HG02623 (cell line): ENCODE measurements around the gene KRT6B.

Source experiments
- ATAC-seq: cut with Tn5 transposase; IDR thresholded peaks from one replicate; pipeline ENCODE4 v1.9.1; 2021; ENCODE audit warnings: moderate library complexity; ENCODE audit not compliant: unreplicated experiment

The KRT6B gene

DNA sequence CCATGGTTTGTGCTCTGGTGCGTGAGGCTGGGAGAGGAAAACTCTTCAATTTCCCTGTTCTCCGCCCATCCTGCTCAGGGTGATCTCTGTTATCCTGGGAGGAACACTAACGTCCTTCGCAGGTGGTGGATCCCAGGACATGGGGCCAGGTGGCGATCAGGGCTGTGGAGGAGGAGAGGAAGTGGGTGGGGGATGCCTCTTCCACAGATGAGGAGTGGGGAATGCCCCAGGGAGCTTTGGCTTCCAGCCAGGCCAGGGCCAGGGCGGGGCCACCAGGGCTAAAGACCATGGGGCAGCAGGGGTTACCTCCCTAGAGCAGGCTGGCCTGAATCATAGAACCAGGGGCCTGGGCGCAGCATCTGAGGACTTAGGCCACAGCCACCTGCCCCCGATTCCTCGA is 14.4 kb downstream of the KRT6B start:
- ATAC-seq, result no peak

DNA sequence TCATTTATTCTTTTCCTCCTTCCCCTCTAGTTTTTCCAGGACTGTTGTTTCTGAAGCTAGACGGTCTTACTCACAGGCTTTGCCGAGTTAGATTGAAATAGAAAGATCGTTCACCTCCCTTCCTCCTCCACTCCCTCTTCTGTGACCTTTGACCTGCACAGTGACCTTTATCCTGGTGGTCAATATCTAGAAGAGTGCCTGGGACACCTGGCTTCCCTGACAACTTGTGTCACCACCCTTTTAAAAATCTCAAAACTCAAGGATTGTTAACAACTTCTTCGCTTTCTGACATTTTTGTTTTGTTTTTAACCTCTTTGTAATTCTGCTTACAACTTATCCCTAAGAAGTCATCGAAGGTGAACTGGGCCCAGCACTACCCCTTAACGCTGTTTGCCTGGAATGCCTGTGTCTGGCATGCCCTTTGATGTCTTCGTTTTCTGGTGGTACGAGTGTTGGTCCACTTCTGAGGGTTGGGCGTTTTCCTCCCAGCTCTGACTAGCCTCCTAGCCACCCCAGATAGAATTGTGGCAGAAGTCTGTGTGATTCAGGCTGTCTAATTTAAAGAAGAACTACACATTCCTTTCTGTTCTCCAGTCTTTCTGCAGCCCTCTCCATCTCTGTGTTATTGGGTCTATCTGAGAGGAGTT is 15.0 kb downstream of the KRT6B start:
- no peak for ATAC-seq

DNA sequence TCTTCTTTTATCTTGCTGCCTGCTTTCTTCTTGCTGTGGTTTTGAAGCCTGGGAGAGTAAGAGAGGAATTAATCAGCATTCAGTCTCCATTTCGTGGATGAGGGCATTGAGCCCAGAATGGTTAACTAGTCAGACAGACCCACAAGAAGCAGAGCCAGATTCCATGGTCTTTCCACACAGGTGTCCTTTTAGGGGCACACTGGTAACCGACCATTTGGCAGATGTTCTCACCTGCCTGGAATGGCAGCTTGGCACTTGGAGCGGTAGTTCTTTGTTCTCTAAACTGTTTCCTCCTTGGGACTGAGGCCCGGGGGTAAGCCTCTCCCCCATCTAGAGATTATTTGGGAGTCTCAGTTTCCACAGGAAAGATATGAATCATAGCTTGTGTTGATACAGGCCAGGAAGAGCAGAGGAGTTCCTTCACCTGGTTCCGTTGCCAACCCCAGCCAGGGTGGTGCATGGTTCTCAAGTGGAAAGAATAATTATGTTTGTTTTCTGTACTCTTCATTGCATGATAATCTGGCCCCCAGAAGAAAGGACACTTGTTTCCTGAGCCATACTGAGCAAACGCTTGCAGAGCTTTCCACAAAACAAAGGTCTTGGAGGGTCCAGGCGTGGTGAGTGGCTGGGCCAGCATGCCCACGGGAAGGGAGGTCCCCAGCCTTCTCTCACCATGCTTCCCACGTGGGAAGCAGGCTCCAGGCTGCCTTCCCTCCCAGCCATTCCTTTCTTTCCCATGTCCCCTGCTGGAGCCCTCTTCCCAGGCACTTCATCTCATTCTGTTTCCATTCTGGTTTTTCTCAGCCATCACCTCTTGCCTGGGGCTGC is 15.7 kb downstream of the KRT6B start:
- ATAC-seq, result no peak

DNA sequence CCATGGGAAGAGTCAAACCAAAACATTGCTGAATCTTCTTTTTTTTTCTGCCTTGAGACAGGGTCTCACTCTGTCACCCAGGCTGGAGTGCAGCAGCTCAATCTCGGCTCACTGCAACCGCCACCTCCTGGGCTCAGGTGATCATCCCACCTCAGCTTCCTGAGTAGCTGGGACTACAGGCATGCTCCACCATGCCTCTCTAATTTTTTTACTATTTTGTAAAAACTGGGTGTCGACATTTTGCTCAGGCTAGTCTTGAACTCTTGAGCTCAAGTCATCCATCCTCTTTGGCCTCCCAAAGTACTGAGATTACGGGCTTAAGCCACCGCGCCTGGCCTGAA is 16.3 kb downstream of the KRT6B start:
- ATAC-seq, result no peak

DNA sequence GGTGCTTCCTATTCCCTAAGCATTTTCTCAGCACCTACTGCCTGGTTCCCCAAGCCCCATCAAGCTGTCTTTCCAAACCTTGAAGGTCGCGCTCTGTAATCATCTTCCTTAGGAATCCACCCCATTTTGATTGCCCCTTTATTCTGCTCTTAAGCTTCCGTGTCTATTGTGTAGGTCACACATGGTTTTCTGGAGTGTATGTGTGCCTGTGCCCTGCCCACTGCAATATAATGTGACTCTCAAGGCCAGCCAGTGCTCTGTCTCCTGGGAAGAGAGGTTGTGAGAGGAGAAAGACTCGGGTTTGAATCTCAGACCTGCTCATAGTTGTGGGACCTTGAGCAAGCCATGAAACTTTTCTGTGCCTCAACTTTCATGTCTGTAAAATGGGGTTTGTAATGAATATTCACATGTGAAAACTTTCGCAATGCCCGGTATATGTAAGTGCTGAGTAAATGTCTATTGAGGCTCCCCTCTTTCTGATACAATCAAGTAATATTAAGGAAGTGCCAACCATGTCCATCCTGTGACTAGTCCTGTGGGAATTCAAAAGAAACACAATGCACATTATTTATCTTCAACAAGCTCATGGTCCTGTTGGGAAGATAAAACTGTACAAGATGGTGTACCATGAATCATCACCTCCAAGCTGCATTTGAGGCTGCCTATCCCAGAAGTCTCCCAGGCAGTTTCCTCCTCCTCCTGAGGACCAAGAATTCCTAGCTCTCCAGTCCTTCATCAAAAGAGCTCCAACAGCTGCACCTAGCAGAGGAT is 17.0 kb downstream of the KRT6B start:
- no peak for ATAC-seq

DNA sequence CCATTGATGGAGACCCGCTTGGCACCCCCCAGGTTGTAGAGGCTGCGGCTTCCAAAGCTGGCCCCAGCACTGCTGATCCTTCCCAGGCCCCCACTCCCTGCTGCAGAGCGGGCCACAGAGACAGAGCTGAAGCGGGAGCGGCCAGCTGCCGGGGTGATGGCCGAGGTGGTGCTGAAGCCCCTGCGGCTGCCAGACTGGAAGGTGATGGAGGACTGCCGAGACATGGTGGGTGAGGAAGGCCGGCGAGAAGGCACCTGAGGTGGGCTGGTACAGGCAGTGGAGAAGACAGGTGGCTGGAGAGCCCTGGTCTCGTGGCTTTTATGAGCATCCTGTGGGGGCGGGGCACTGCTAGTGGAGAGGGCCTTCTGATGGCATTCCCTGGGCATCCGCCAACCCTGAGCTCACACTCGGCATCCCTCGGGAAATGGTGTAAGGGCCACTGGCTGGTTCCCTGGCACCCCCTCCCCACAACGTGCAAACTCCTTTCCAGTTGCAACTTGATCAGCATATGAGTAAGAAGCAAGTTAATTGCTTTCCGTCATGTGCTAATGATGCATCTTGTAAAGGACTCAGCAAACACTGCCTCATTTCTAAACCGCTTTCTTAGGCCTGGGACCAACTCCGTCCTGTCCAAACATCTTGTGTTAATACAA is 17.7 kb downstream of the KRT6B start, which contains the start of gene KRT75:
TSS of gene KRT75 (minus strand) at position 291 of the 653 bp plus-strand sequence. CDS start at position 224, 67 bp downstream.
- no peak for ATAC-seq

DNA sequence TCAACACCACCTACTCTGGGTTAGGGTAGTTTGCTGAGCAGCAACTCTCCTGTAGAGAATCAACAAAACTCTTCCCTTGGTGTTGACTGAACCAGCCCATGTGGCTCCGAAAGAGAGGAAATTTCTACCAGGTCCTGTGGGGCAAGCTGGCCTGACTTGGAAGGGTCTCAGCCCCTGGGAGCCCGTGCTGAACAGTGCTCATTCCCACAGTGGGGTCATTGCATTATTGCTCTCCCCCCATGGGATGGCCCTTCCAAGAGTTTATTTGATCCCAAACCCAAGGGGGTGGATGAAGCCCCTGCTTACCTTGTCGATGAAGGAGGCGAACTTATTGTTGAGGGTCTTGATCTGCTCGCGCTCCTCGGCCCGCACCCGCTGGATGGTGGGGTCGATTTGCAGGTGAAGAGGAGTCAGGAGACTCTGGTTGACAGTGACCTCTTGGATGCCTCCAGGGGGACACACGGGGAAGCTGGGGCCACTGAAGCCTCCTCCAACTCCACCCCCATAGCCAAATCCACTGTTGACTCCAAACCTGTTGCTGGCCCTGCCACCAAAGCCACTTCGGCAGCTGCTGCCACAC is 18.4 kb downstream of the KRT6B start:
- no peak for ATAC-seq

DNA sequence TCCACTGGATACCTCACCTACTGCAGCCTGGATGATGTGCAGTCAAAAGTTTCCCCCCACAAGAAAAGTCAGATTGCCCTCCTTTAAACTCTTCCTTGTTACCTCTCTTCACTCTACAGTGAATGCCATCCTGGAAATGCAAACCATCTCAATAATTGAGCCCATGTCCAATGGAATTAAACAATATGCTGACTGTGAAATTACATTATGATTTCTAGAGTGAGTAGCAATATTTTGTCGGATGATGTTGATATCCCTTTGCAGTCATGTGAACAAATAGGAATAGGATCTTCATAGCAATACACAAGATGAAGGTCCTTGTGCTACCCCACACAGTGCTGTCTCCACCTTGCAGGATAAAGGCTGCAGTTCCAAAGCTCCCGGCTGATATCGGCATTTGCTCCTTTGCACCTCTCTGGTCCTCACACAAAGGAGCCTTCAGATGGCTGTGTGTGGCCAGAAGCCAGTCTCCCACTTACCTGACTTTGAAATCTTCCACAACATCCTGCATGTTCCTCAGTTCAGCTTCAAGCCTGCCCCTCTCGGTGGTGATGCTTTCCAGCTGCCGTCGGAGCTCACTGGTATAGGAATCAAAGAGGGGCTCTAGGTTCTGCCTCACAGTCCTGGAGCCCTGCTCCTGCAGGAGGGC is 19.3 kb downstream of the KRT6B start:
- ATAC-seq, result no peak

DNA sequence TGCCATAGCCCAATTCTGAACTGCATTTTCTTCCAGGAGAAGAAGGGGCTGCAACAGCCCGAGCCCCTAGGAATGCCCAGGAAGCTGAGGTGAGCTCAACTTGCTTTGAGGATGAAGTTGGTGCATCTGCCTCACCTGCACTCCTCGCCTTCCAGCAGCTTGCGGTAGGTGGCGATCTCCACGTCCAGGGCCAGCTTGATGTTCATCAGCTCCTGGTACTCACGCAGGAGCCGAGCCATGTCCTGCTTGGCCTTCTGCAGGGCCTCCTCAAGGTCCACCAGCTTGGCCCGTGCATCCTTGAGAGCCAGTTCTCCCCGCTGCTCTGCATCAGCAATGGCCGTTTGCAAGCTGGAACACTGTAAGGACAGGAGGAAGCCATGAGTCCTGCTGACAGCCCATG is 23.8 kb downstream of the KRT6B start:
- ATAC-seq, result no peak

DNA sequence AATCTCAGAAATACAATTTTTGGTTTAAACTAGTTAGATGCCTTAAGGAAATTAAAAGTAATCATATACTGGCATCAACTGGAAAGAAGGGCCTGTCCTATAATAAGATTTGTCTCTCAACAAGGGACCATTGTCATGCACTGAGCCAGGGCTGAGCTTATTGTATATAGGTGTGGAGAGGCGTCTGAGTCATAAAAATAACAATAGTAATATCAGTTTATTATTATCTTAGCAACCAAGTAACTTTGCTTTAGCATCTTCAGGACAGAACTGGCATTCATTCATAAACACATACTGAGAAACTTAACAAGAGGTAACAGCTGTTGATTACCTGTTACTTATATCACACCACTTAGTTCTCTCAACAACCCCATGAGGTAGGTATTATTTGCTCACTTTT is 24.9 kb downstream of the KRT6B start:
- no peak for ATAC-seq

DNA sequence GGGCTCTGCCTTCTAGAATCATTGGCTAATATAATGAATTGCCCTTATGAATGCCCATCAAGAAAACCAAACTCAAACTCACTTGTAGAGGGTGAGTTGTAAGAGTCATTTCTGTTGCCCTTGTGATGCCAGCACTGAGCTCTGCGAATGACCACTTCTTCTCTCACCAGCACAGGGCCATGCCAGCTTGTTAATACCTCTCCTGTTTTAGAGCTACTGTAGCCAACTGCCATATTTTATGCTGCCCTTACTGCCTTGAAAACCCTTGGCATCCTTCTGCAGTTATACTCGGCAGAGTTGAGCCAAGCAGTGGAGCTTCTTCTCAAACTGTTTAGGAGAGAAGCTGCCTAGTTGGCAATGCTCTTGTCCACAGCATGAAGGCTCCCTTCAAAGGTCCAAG is 25.9 kb downstream of the KRT6B start:
- ATAC-seq, result no peak

DNA sequence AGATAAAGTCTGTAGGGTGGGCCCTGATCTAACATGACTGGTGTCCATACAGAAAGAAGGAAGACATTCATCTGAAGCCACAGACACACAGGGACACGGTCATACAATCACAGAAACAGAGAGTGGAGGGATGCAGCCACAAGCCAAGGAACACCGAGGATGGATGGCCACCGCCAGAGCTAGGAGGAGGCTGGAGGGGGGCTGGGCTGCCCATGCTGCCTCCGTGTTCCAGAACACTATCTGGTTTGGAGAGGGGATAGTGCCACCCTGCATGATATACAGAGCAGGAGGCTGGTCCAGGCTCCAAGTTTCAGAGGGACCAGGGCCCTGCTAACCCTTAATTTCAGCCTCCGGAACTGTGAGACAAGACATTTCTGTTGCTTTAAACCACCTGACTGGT is 26.5 kb downstream of the KRT6B start:
- no peak for ATAC-seq

DNA sequence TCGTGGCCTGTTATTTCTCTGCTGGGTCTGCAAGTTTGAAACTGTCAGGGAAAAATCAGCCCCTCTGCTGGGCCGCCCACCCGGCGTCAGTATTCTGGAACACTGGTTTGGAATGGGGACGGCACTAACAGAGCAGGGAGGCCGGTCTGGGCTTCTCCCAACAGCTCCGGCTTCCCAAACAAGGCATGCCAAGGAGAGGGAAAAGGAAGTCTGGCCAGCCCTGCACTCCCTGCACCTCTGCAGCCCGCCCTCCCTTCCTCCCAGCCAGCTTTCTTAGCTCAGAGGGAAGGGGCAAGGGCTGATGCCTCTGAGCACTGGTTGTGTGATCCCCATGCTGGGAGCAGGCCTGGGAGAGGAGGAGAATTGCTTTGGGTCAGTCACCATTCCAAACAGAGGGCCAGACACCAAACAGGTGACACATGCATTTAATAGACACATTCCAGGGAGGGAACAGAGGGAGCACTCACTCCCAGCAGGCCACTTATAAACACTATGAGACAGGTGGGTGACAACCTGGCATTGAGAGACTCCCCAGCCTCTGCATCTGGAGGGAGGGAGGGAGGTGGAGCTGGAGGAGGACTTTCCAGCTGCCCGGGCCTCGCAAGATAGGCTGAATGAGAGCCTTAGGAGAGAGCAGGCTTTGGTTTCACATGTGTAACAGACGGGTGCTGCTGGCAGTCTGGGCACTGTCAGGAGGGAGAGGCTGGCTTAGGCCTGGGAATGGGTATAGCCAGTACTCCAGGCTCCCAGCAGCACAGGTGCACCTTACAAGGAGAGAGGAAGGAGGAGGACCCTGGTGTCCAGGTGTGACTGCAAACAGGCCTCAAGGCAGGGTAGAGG is 28.1 kb downstream of the KRT6B start:
- no peak for ATAC-seq

DNA sequence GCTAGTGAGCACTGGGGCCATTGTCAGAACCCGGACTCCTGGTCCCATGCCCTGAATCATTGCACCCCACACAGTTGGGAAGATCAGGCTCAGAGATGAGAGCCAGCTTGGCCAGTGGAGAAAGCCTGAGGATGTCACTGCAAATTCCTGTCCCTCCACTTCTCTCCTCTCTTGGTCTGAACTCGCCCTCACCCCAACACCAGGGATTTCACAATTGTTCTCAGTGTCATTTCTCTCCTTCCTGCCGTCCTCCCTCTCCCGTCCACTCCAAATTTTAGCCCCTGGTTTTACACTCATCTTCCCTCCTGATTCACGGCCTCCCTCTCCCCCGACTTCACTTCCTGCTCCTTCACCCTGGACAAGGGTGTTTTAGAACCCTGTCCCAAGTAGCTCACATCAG is 28.9 kb downstream of the KRT6B start:
- ATAC-seq, result no peak

DNA sequence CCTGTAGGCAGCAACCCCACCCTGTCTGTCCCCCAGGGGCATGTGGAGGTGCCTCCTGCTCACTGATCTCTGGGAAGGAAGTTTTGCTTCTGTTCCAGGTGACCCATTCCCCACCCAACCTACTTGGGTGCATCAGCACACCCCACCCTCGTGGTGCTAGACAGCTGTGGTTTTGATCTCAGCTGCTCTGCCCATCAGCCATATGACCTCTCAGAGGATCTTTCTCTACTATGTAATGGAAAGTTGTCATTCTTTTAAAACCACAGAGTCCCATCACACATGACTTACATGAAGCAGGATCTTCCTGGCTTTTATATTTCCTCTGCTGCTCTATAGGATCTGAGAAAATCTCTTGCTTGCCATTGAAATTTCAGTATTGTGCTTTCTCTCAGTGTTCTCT is 32.3 kb downstream of the KRT6B start:
- no peak for ATAC-seq

DNA sequence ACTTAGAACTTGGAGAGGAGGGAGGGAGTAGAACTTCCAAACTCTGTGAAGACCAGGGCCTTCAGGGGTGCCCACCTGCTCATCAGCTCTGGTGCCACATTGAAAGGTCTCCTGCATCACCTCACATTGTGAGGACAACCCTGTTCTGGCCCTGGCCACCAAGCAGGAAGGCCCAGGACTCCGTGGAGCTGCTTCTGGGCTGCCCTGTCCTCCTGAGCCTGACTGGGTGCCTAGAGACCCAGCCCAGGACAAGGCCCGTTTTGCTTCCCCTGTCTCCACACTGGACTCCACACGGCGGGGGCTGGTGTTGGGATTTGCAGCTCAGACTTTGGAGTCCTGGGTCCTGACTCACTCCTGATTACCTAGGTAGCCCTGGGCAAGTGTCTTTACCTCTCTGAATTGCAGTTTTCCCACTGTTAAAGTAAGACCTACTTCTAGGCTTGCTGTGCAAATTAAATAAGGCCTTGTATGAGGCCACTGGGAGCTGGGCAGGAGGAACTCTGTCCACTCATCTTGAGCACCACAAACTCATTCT is 33.3 kb downstream of the KRT6B start:
- ATAC-seq, result no peak

DNA sequence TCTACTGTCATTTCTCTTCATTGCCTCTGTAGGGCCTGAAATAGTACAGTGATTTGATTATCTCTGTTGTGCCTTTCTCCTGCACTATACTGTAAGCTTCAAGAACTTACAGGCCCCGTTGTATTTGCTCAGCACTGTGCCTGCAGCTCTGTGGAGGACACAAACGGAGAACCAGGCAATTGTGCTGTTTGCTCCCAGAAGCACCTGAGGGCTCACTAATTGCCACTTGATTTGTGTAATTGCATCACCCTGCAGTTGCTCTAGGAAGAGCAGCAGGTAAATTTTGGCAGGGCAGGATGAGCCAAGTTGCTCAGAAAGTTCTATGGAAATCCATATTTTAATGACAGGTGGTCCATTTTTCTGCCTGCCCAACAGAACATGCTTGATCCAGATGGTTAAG is 34.2 kb downstream of the KRT6B start:
- ATAC-seq, result no peak

DNA sequence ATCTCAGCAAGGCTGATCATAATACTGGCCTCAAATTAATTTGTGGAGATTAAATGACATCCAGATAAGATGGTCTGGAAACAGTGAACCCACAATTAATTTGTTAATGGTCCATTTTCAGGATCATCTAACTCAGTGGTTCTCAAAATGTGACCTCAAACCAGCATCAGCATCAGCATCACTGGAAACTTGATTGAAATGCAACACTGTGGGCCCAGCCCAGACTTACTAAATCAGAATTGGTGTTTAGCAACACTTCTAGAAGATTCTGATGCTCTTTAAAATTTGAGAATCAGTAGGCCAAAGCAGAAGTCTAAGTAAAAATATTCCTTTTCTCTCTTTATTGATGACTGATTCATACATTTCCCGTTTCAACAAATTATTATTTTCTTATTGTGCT is 35.2 kb downstream of the KRT6B start:
- no peak for ATAC-seq
